ENCODE results near the gene MARCKS.
"Not testable (repeated sequence)": the region's sequence is repeated elsewhere in the genome, so short reads cannot be mapped to it uniquely, and the experiment has no call there.

MARCKS gene

GRCh38 chr6:113879186-113880096, 22.3 kb downstream of the MARCKS start:
- intact Hi-C loops (cut with DNase I): no loop called here
- DNase-seq: peak in 3 of 10 donors; percentile 20 to 72 (median 26)

- DNase-seq: no peak
- intact Hi-C loops (cut with DNase I): no loop called here
Observed at GRCh38 chr6:113881478-113881980, 24.4 kb downstream of the MARCKS start.

- DNase-seq: no peak
- intact Hi-C loops (cut with DNase I): no loop called here
Observed at GRCh38 chr6:113882336-113883022, 25.3 kb downstream of the MARCKS start.

GRCh38 chr6:113884011-113884410, 26.9 kb downstream of the MARCKS start:
- DNase-seq: no peak
- intact Hi-C loops (cut with DNase I): no loop called here

- no peak for DNase-seq
- intact Hi-C loops (cut with DNase I): no loop called here
Observed at GRCh38 chr6:113886512-113886911, 29.4 kb downstream of the MARCKS start.

GRCh38 chr6:113888493-113888892, 31.3 kb downstream of the MARCKS start:
- intact Hi-C loops (cut with DNase I): no loop called here
- DNase-seq: no peak

GRCh38 chr6:113888956-113889630, 31.9 kb downstream of the MARCKS start:
- intact Hi-C loops (cut with DNase I): no loop called here

GRCh38 chr6:113893451-113893850, 36.3 kb downstream of the MARCKS start:
- intact Hi-C loops (cut with DNase I): no loop called here
- DNase-seq: no peak

More at GRCh38 chr6:113888956-113889630, 31.9 kb downstream of the MARCKS start:
- no peak for DNase-seq

GRCh38 chr6:113893866-113894265, 36.7 kb downstream of the MARCKS start:
- intact Hi-C loops (cut with DNase I): no loop called here
- DNase-seq: no peak

GRCh38 chr6:113894712-113895674, 37.8 kb downstream of the MARCKS start:
- intact Hi-C loops (cut with DNase I): no loop called here
- DNase-seq: no peak

GRCh38 chr6:113901482-113901881, 44.3 kb downstream of the MARCKS start:
- no peak for DNase-seq

GRCh38 chr6:113903666-113904330, 46.7 kb downstream of the MARCKS start:
- intact Hi-C loops (cut with DNase I): loop anchor here (10.0 kb wide), 1 partner anchor 1719 kb away; no protein-coding TSS in a partner anchor
- DNase-seq: no peak

More at GRCh38 chr6:113901482-113901881, 44.3 kb downstream of the MARCKS start:
- intact Hi-C loops (cut with DNase I): loop anchor here (10.0 kb wide), 1 partner anchor 1717 kb away; no protein-coding TSS in a partner anchor

- no peak for DNase-seq
- intact Hi-C loops (cut with DNase I): loop anchor here (10.0 kb wide), 1 partner anchor 1722 kb away; no protein-coding TSS in a partner anchor
Observed at GRCh38 chr6:113907102-113907815, 50.1 kb downstream of the MARCKS start.

- intact Hi-C loops (cut with DNase I): loop anchor here (1.0 to 10.0 kb wide), 2 partner anchors 1128 to 1724 kb away; no protein-coding TSS in a partner anchor
Observed at GRCh38 chr6:113908801-113909200, 51.7 kb downstream of the MARCKS start.

GRCh38 chr6:113909224-113909856, 52.2 kb downstream of the MARCKS start:
- DNase-seq: no peak
- intact Hi-C loops (cut with DNase I): loop anchor here (1.0 to 10.0 kb wide), 2 partner anchors 1129 to 1725 kb away; no protein-coding TSS in a partner anchor

More at GRCh38 chr6:113908801-113909200, 51.7 kb downstream of the MARCKS start:
- no peak for DNase-seq

- intact Hi-C loops (cut with DNase I); DNase-seq: not testable (repeated sequence)
Observed at GRCh38 chr6:113910285-113910684, 53.1 kb downstream of the MARCKS start.

All from posterior cingulate gyrus (tissue), 11 donors.